Measurements from ENCODE around the gene TMEM132D. TPM values are rescaled to one million over a fixed set of nuclear protein-coding genes. Genes with fewer than 3 reads are reported as not detected.

The TMEM132D gene
- total RNA-seq, 5 donors from 2014 or later (not counting 1 experiment from before 2014, with no cell fraction given): not detected

- DNase-seq (no peak), ATAC-seq (replicated peaks in 1 of 4) (no peak)
- POLR2A ChIA-PET: no interaction called here
- no peaks in the 10 kb centered on the region for H3K36me3 ChIP-seq (ENCODE audit: control insufficient read depth in 2 of 2, extremely low read depth in 1 of 2, insufficient read depth in 1 of 2, low read length in 1 of 2)
- no peaks in the 10 kb centered on the region for H3K4me1 ChIP-seq (ENCODE audit: control insufficient read depth in 1 of 2, extremely low read depth in 1 of 2, insufficient read depth in 2 of 2, low read length in 2 of 2)
- CTCF ChIA-PET: no interaction called here
- Mint-ChIP-seq H3K4me1 (no peaks in the 10 kb centered on the region), H3K27ac (no peak overlapping the region), H3K27me3 (no peaks in the 10 kb centered on the region), H3K36me3 (no peaks in the 10 kb centered on the region), H3K4me3 (no peak overlapping the region), H3K9me3 (peaks cover 3 to 8% (median 6%) of the 10 kb centered on the region in 3 donors)
- H3K9me3 ChIP-seq: no peaks in the 10 kb centered on the region
- H3K27me3 ChIP-seq (replicated peaks in 1 of 2; ENCODE audit: control insufficient read depth in 2 of 2, extremely low read depth in 1 of 2, insufficient read depth in 2 of 2, low read length in 1 of 2): no peaks in the 10 kb centered on the region
- no peak overlapping the region for H3K4me3 ChIP-seq (ENCODE audit: control insufficient read depth in 1 of 2, extremely low read depth in 1 of 2, low read length in 1 of 2)
- 79% methylated on average over 7 of the region's 8 CpGs for WGBS (ENCODE audit: insufficient coverage)
- H3K27ac ChIP-seq (ENCODE audit: low read length): no peak overlapping the region
Measured at GRCh38 chr12:129868575-129868974, 35.2 kb downstream of the TMEM132D start.

- no peaks in the 10 kb centered on the region for H3K27me3 Mint-ChIP-seq
- no peaks in the 10 kb centered on the region for H3K4me1 ChIP-seq (ENCODE audit: control insufficient read depth in 1 of 2, extremely low read depth in 1 of 2, insufficient read depth in 2 of 2, low read length in 2 of 2)
- peaks cover 0 to 8% (median 5%) of the 10 kb centered on the region in 3 donors for H3K9me3 Mint-ChIP-seq
- POLR2A ChIA-PET: no interaction called here
- H3K27ac Mint-ChIP-seq: no peak overlapping the region
- H3K4me3 Mint-ChIP-seq: no peak overlapping the region
- no peaks in the 10 kb centered on the region for H3K36me3 Mint-ChIP-seq
- no peaks in the 10 kb centered on the region for H3K27me3 ChIP-seq (replicated peaks in 1 of 2; ENCODE audit: control insufficient read depth in 2 of 2, extremely low read depth in 1 of 2, insufficient read depth in 2 of 2, low read length in 1 of 2)
- 50% methylated on average over 2 of the region's 4 CpGs for WGBS (ENCODE audit: insufficient coverage)
- H3K9me3 ChIP-seq: no peaks in the 10 kb centered on the region
- DNase-seq (no peak), ATAC-seq (replicated peaks in 1 of 4) (no peak)
- no peak overlapping the region for H3K27ac ChIP-seq (ENCODE audit: low read length)
- no peaks in the 10 kb centered on the region for H3K36me3 ChIP-seq (ENCODE audit: control insufficient read depth in 2 of 2, extremely low read depth in 1 of 2, insufficient read depth in 1 of 2, low read length in 1 of 2)
- CTCF ChIA-PET: no interaction called here
- H3K4me3 ChIP-seq (ENCODE audit: control insufficient read depth in 1 of 2, extremely low read depth in 1 of 2, low read length in 1 of 2): no peak overlapping the region
- H3K4me1 Mint-ChIP-seq: no peaks in the 10 kb centered on the region
Measured at GRCh38 chr12:129863938-129864337, 39.9 kb downstream of the TMEM132D start.

GRCh38 chr12:129862561-129863175, 41.2 kb downstream of the TMEM132D start:
- CTCF ChIA-PET: no interaction called here
- H3K4me1 Mint-ChIP-seq: no peaks in the 10 kb centered on the region
- Histone ChIP-seq H3K4me1 (ENCODE audit: control insufficient read depth in 1 of 2, extremely low read depth in 1 of 2, insufficient read depth in 2 of 2, low read length in 2 of 2) (no peaks in the 10 kb centered on the region), H3K27me3 (replicated peaks in 1 of 2; ENCODE audit: control insufficient read depth in 2 of 2, extremely low read depth in 1 of 2, insufficient read depth in 2 of 2, low read length in 1 of 2) (no peaks in the 10 kb centered on the region), H3K36me3 (ENCODE audit: control insufficient read depth in 2 of 2, extremely low read depth in 1 of 2, insufficient read depth in 1 of 2, low read length in 1 of 2) (no peaks in the 10 kb centered on the region), H3K9me3 (no peaks in the 10 kb centered on the region), H3K4me3 (ENCODE audit: control insufficient read depth in 1 of 2, extremely low read depth in 1 of 2, low read length in 1 of 2) (no peak overlapping the region), H3K27ac (ENCODE audit: low read length) (no peak overlapping the region)
- 30% methylated on average over 2 of the region's 7 CpGs for WGBS (ENCODE audit: insufficient coverage)
- POLR2A ChIA-PET: no interaction called here
- peaks cover 0 to 8% (median 5%) of the 10 kb centered on the region in 3 donors for H3K9me3 Mint-ChIP-seq
- no peak overlapping the region for H3K27ac Mint-ChIP-seq
- no peak overlapping the region for H3K4me3 Mint-ChIP-seq
- DNase-seq: no peak
- ATAC-seq (replicated peaks in 1 of 4): no peak
- H3K27me3 Mint-ChIP-seq: no peaks in the 10 kb centered on the region
- no peaks in the 10 kb centered on the region for H3K36me3 Mint-ChIP-seq

- H3K27me3 ChIP-seq (replicated peaks in 1 of 2; ENCODE audit: control insufficient read depth in 2 of 2, extremely low read depth in 1 of 2, insufficient read depth in 2 of 2, low read length in 1 of 2): no peaks in the 10 kb centered on the region
- no peak for ATAC-seq (replicated peaks in 1 of 4)
- H3K27ac ChIP-seq (ENCODE audit: low read length): no peak overlapping the region
- POLR2A ChIA-PET: no interaction called here
- CTCF ChIA-PET: no interaction called here
- H3K4me3 ChIP-seq (ENCODE audit: control insufficient read depth in 1 of 2, extremely low read depth in 1 of 2, low read length in 1 of 2): no peak overlapping the region
- Mint-ChIP-seq H3K9me3 (peaks cover 0 to 8% (median 5%) of the 10 kb centered on the region in 3 donors), H3K27me3 (no peaks in the 10 kb centered on the region), H3K4me3 (no peak overlapping the region), H3K36me3 (no peaks in the 10 kb centered on the region), H3K4me1 (no peaks in the 10 kb centered on the region), H3K27ac (no peak overlapping the region)
- H3K9me3 ChIP-seq: no peaks in the 10 kb centered on the region
- no peak for DNase-seq
- WGBS (ENCODE audit: insufficient coverage): 33% methylated on average over 1 of the region's 2 CpGs
- H3K4me1 ChIP-seq (ENCODE audit: control insufficient read depth in 1 of 2, extremely low read depth in 1 of 2, insufficient read depth in 2 of 2, low read length in 2 of 2): no peaks in the 10 kb centered on the region
- no peaks in the 10 kb centered on the region for H3K36me3 ChIP-seq (ENCODE audit: control insufficient read depth in 2 of 2, extremely low read depth in 1 of 2, insufficient read depth in 1 of 2, low read length in 1 of 2)
Measured at GRCh38 chr12:129861951-129862350, 41.9 kb downstream of the TMEM132D start.

GRCh38 chr12:129854591-129854990, 49.2 kb downstream of the TMEM132D start:
- no peak overlapping the region for H3K4me3 Mint-ChIP-seq
- no peaks in the 10 kb centered on the region for H3K9me3 ChIP-seq
- H3K4me1 ChIP-seq (ENCODE audit: control insufficient read depth in 1 of 2, extremely low read depth in 1 of 2, insufficient read depth in 2 of 2, low read length in 2 of 2): no peaks in the 10 kb centered on the region
- no peak overlapping the region for H3K27ac ChIP-seq (ENCODE audit: low read length)
- no peaks in the 10 kb centered on the region for H3K4me1 Mint-ChIP-seq
- H3K36me3 ChIP-seq (ENCODE audit: control insufficient read depth in 2 of 2, extremely low read depth in 1 of 2, insufficient read depth in 1 of 2, low read length in 1 of 2): no peaks in the 10 kb centered on the region
- no peak for ATAC-seq (replicated peaks in 1 of 4)
- H3K27ac Mint-ChIP-seq: no peak overlapping the region
- peaks cover 0 to 2% of the 10 kb centered on the region in 2 experiments for H3K27me3 ChIP-seq (replicated peaks in 1 of 2; ENCODE audit: control insufficient read depth in 2 of 2, extremely low read depth in 1 of 2, insufficient read depth in 2 of 2, low read length in 1 of 2)
- WGBS (ENCODE audit: insufficient coverage): 88% methylated on average over 1 of the region's 6 CpGs
- H3K27me3 Mint-ChIP-seq: no peaks in the 10 kb centered on the region
- DNase-seq: no peak
- ChIA-PET POLR2A (no interaction called here), CTCF (no interaction called here)
- no peaks in the 10 kb centered on the region for H3K36me3 Mint-ChIP-seq
- no peak overlapping the region for H3K4me3 ChIP-seq (ENCODE audit: control insufficient read depth in 1 of 2, extremely low read depth in 1 of 2, low read length in 1 of 2)
- H3K9me3 Mint-ChIP-seq: peaks cover 0 to 3% (median 2%) of the 10 kb centered on the region in 3 donors

GRCh38 chr12:129851296-129851695, 52.5 kb downstream of the TMEM132D start:
- no peak overlapping the region for H3K4me3 ChIP-seq (ENCODE audit: control insufficient read depth in 1 of 2, extremely low read depth in 1 of 2, low read length in 1 of 2)
- WGBS (ENCODE audit: insufficient coverage): no CpG with 5 or more reads among the region's 3 CpGs
- H3K4me1 Mint-ChIP-seq: no peaks in the 10 kb centered on the region
- H3K27ac ChIP-seq (ENCODE audit: low read length): no peak overlapping the region
- no peaks in the 10 kb centered on the region for H3K27me3 Mint-ChIP-seq
- H3K9me3 Mint-ChIP-seq: peaks cover 2 to 4% (median 3%) of the 10 kb centered on the region in 3 donors
- POLR2A ChIA-PET: no interaction called here
- H3K36me3 ChIP-seq (ENCODE audit: control insufficient read depth in 2 of 2, extremely low read depth in 1 of 2, insufficient read depth in 1 of 2, low read length in 1 of 2): no peaks in the 10 kb centered on the region
- H3K27me3 ChIP-seq (replicated peaks in 1 of 2; ENCODE audit: control insufficient read depth in 2 of 2, extremely low read depth in 1 of 2, insufficient read depth in 2 of 2, low read length in 1 of 2): peaks cover 0 to 5% of the 10 kb centered on the region in 2 experiments
- H3K4me3 Mint-ChIP-seq: no peak overlapping the region
- no peak overlapping the region for H3K27ac Mint-ChIP-seq
- DNase-seq (no peak), ATAC-seq (replicated peaks in 1 of 4) (no peak)
- no peaks in the 10 kb centered on the region for H3K9me3 ChIP-seq
- CTCF ChIA-PET: no interaction called here
- H3K36me3 Mint-ChIP-seq: no peaks in the 10 kb centered on the region
- H3K4me1 ChIP-seq (ENCODE audit: control insufficient read depth in 1 of 2, extremely low read depth in 1 of 2, insufficient read depth in 2 of 2, low read length in 2 of 2): no peaks in the 10 kb centered on the region

- H3K27ac ChIP-seq (ENCODE audit: low read length): no peak overlapping the region
- Mint-ChIP-seq H3K4me1 (no peaks in the 10 kb centered on the region), H3K4me3 (no peak overlapping the region), H3K36me3 (no peaks in the 10 kb centered on the region), H3K9me3 (peaks cover 3 to 4% (median 4%) of the 10 kb centered on the region in 3 donors), H3K27ac (no peak overlapping the region), H3K27me3 (no peaks in the 10 kb centered on the region)
- POLR2A ChIA-PET: no interaction called here
- no peaks in the 10 kb centered on the region for H3K36me3 ChIP-seq (ENCODE audit: control insufficient read depth in 2 of 2, extremely low read depth in 1 of 2, insufficient read depth in 1 of 2, low read length in 1 of 2)
- CTCF ChIA-PET: no interaction called here
- H3K9me3 ChIP-seq: no peaks in the 10 kb centered on the region
- H3K4me1 ChIP-seq (ENCODE audit: control insufficient read depth in 1 of 2, extremely low read depth in 1 of 2, insufficient read depth in 2 of 2, low read length in 2 of 2): no peaks in the 10 kb centered on the region
- DNase-seq (no peak), ATAC-seq (replicated peaks in 1 of 4) (no peak)
- WGBS (ENCODE audit: insufficient coverage): no CpG with 5 or more reads among the region's 4 CpGs
- no peak overlapping the region for H3K4me3 ChIP-seq (ENCODE audit: control insufficient read depth in 1 of 2, extremely low read depth in 1 of 2, low read length in 1 of 2)
- peaks cover 0 to 5% of the 10 kb centered on the region in 2 experiments for H3K27me3 ChIP-seq (replicated peaks in 1 of 2; ENCODE audit: control insufficient read depth in 2 of 2, extremely low read depth in 1 of 2, insufficient read depth in 2 of 2, low read length in 1 of 2)
Measured at GRCh38 chr12:129848876-129849275, 54.9 kb downstream of the TMEM132D start.

Data from T-cell (primary cell).